ENCODE measurements around the gene HDAC7. TPM values are rescaled to one million over a fixed set of nuclear protein-coding genes. Genes with fewer than 3 reads are reported as not detected.

Gene HDAC7
- total RNA-seq, 3 donors from 2014 or later (not counting 1 experiment from before 2014, with no cell fraction given) = 141 to 235 (median 147) TPM

DNA sequence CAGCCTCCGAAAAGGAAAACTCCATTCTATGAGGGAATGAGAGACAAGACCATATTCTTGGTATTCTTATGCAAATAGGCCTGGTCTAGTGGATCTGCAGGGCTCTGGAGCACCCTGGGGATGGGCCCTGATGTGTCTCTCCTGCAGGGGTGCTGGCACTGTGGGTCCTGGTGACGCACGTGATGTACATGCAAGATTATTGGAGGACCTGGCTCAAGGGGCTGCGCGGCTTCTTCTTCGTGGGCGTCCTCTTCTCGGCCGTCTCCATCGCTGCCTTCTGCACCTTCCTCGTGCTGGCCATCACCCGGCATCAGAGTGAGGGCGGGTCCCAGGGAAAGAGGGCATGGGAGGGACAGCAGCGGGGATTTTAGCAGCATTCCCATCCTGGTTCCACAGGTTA, 40.8 kb downstream of the HDAC7 start:
- Mint-ChIP-seq H3K4me3 (no peak overlapping the region), H3K27ac (peak overlapping the region; percentile 68 to 70), H3K27me3 (ENCODE audit: low read depth in 2 of 2) (peaks cover 0 to 4% of the 10 kb centered on the region in 2 donors), H3K4me1 (peaks cover 12 to 35% of the 10 kb centered on the region in 2 donors), H3K36me3 (no peaks in the 10 kb centered on the region), H3K9me3 (no peaks in the 10 kb centered on the region)
- no peak for DNase-seq
- TF ChIP-seq, protein P1, sequence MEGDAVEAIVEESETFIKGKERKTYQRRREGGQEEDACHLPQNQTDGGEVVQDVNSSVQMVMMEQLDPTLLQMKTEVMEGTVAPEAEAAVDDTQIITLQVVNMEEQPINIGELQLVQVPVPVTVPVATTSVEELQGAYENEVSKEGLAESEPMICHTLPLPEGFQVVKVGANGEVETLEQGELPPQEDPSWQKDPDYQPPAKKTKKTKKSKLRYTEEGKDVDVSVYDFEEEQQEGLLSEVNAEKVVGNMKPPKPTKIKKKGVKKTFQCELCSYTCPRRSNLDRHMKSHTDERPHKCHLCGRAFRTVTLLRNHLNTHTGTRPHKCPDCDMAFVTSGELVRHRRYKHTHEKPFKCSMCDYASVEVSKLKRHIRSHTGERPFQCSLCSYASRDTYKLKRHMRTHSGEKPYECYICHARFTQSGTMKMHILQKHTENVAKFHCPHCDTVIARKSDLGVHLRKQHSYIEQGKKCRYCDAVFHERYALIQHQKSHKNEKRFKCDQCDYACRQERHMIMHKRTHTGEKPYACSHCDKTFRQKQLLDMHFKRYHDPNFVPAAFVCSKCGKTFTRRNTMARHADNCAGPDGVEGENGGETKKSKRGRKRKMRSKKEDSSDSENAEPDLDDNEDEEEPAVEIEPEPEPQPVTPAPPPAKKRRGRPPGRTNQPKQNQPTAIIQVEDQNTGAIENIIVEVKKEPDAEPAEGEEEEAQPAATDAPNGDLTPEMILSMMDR (IDR thresholded peaks at IDR 0.05) = no peak
- H3K9me3 ChIP-seq (ENCODE audit: control insufficient read depth, insufficient read depth, low read length) = no peaks in the 10 kb centered on the region
- H3K4me3 ChIP-seq (ENCODE audit: low read length) = no peak overlapping the region
- H3K27me3 ChIP-seq (ENCODE audit: control insufficient read depth, insufficient read depth, low read length) = peaks cover 3% of the 10 kb centered on the region
- peaks cover 34% of the 10 kb centered on the region for H3K4me1 ChIP-seq (ENCODE audit: control insufficient read depth, insufficient read depth, low read length)
- intact Hi-C loops (cut with micrococcal nuclease) = loop anchor here (1.0 kb wide), 4 partner anchors 37 to 128 kb away; no protein-coding TSS in a partner anchor
- 85% methylated on average over 14 of the region's 14 CpGs for WGBS (ENCODE audit: insufficient coverage)
- H3K27ac ChIP-seq (ENCODE audit: low read length) = no peak overlapping the region
- ATAC-seq = no peak
- peaks cover 16% of the 10 kb centered on the region for H3K36me3 ChIP-seq (ENCODE audit: control insufficient read depth, insufficient read depth, low read length)

DNA sequence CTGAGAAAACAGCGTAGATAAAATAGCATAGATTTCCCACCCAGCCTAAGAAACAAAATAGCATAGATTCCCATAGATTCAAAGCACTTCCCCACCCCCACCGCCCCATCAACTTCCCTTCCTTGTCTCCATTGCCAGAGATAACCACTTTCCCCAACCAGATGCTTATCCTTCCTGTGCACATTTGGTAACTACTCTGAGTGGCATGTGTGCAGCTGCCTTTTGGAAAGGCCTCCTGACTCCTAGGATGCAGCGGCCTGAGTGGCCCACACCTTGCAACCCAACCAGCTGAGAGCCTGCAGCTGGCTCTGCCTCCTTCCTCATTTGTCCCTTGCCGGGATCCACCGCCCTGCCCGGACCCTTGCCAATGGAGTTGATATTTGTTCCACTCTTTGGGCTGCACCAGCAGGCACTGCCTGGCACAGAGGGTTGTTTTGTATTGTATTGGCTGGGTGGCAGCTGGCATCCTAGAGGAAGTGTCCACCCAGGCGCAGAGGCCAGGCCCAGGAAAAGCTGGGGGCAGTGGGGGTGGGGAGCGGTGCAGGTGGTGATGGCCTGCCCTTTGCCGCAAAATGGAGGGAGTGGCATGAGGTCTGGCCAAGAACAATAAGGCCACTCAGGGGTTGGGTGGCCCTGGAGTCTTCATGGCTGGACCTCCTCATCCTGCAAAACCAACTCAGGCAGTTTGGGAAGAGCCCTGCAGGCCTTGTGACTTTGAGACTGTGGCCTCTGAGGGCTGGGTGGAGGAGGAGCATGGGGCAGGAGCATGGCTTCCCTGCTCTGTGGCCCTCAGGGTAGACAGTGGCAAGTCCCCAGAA, 41.8 kb downstream of the HDAC7 start:
- Mint-ChIP-seq H3K4me1 (peaks cover 16 to 40% of the 10 kb centered on the region in 2 donors), H3K36me3 (no peaks in the 10 kb centered on the region), H3K9me3 (no peaks in the 10 kb centered on the region), H3K27ac (no peak overlapping the region), H3K27me3 (ENCODE audit: low read depth in 2 of 2) (peaks cover 0 to 4% of the 10 kb centered on the region in 2 donors), H3K4me3 (no peak overlapping the region)
- 59% methylated on average over 8 of the region's 9 CpGs for WGBS (ENCODE audit: insufficient coverage)
- intact Hi-C loops (cut with micrococcal nuclease) = no loop called here
- H3K27me3 ChIP-seq (ENCODE audit: control insufficient read depth, insufficient read depth, low read length) = peaks cover 3% of the 10 kb centered on the region
- ATAC-seq = no peak
- peaks cover 38% of the 10 kb centered on the region for H3K4me1 ChIP-seq (ENCODE audit: control insufficient read depth, insufficient read depth, low read length)
- DNase-seq = no peak
- TF ChIP-seq, protein P1 (IDR thresholded peaks at IDR 0.05) = no peak
- H3K36me3 ChIP-seq (ENCODE audit: control insufficient read depth, insufficient read depth, low read length) = peaks cover 8% of the 10 kb centered on the region
- no peak overlapping the region for H3K4me3 ChIP-seq (ENCODE audit: low read length)
- H3K27ac ChIP-seq (ENCODE audit: low read length) = no peak overlapping the region
- no peaks in the 10 kb centered on the region for H3K9me3 ChIP-seq (ENCODE audit: control insufficient read depth, insufficient read depth, low read length)

DNA sequence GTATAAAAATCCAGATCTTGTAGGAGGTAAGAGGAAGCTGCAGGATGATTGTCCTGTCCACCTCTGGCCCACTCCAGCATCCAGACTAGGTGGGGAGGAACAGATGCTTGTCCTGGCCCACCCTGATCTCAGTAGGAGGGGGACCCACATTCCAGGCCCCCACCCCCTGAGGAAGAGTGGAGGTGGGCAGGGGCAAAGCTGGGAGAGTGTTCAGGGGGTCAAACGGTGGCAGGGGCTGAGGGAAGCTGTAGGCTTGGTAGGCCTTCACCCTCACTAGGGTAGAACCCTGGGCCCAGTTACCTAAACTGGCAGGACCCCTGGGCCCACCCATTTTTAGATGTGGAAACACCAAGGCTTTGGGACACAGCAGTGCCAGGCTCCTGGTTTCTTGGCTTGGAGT, 42.6 kb downstream of the HDAC7 start:
- peaks cover 16 to 44% of the 10 kb centered on the region in 2 donors for H3K4me1 Mint-ChIP-seq
- intact Hi-C loops (cut with micrococcal nuclease) = no loop called here

More for the DNA sequence above, 42.6 kb downstream of the HDAC7 start:
- no peaks in the 10 kb centered on the region for H3K9me3 Mint-ChIP-seq
- Histone ChIP-seq H3K36me3 (ENCODE audit: control insufficient read depth, insufficient read depth, low read length) (peaks cover 3% of the 10 kb centered on the region), H3K4me1 (ENCODE audit: control insufficient read depth, insufficient read depth, low read length) (peaks cover 43% of the 10 kb centered on the region), H3K4me3 (ENCODE audit: low read length) (no peak overlapping the region), H3K27ac (ENCODE audit: low read length) (no peak overlapping the region), H3K9me3 (ENCODE audit: control insufficient read depth, insufficient read depth, low read length) (no peaks in the 10 kb centered on the region), H3K27me3 (ENCODE audit: control insufficient read depth, insufficient read depth, low read length) (peaks cover 3% of the 10 kb centered on the region)
- H3K36me3 Mint-ChIP-seq = no peaks in the 10 kb centered on the region
- TF ChIP-seq, protein P1 (IDR thresholded peaks at IDR 0.05) = no peak
- no peak for DNase-seq
- 55% methylated on average over 1 of the region's 1 CpG for WGBS (ENCODE audit: insufficient coverage)
- ATAC-seq = no peak
- H3K27ac Mint-ChIP-seq = no peak overlapping the region
- no peak overlapping the region for H3K4me3 Mint-ChIP-seq
- peaks cover 0 to 6% of the 10 kb centered on the region in 2 donors for H3K27me3 Mint-ChIP-seq (ENCODE audit: low read depth in 2 of 2)

Measured in natural killer cell (primary cell).